OCI-LY1 (cell line): ENCODE data around the gene CPSF4.

Experiments used
- EZH2 ChIP-seq: fragments of 200-600 bp; sonication (generic), shearing (Covaris generic); IDR thresholded peaks from 2 replicates; pipeline ENCODE4 v1.8.0; 2017; ENCODE audit warnings: borderline replicate concordance, mixed run types, mild to moderate bottlenecking, antibody characterized with exemption, low read length, moderate library complexity, mixed read lengths
- TF ChIP-seq, protein P1 (sequence below): fragments of 200-600 bp; sonication (generic), shearing (Covaris generic); IDR thresholded peaks from 2 replicates; pipeline ENCODE4 v1.5.1; 2017; ENCODE audit warnings: mild to moderate bottlenecking, antibody characterized with exemption, low read length, moderate library complexity, mixed read lengths

DNA sequence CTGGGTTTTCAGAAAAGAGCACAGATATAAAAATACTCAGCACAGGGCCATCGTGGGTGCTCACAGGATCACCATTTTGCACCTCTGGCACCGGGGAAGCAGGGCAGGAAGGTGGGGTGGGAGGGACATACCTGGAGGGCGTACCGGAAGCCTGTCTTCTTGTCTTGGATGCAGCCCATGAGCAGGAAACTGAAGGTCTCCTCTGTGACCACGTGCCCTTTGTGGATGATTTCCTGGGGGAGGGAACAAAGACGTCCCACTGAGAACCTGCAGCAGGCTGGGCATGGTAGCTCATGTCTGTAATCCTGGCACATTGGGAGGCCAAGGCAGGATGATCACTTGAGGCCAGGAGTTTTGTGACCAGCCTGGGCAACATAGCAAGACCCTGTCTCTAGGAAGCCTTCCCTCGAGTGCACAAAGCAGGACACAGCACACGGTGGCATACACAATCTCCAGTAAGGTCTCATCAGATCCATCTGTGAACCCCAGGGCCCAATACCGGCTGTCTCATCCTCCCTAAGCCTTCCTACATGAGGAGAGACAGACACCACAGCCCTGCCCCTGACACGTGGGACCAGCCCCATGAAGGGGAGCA lies 9.7 kb upstream of the CPSF4 start:
- TF ChIP-seq, protein P1, sequence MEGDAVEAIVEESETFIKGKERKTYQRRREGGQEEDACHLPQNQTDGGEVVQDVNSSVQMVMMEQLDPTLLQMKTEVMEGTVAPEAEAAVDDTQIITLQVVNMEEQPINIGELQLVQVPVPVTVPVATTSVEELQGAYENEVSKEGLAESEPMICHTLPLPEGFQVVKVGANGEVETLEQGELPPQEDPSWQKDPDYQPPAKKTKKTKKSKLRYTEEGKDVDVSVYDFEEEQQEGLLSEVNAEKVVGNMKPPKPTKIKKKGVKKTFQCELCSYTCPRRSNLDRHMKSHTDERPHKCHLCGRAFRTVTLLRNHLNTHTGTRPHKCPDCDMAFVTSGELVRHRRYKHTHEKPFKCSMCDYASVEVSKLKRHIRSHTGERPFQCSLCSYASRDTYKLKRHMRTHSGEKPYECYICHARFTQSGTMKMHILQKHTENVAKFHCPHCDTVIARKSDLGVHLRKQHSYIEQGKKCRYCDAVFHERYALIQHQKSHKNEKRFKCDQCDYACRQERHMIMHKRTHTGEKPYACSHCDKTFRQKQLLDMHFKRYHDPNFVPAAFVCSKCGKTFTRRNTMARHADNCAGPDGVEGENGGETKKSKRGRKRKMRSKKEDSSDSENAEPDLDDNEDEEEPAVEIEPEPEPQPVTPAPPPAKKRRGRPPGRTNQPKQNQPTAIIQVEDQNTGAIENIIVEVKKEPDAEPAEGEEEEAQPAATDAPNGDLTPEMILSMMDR: no peak
- no peak for TF ChIP-seq EZH2
